ENCODE results near the gene NCK1. TPM values are rescaled to one million over a fixed set of nuclear protein-coding genes. Genes with fewer than 3 reads are reported as not detected.

NCK1 gene
- total RNA-seq, 2 experiments from 2014 or later, result 31.9 to 34.7 TPM

DNA sequence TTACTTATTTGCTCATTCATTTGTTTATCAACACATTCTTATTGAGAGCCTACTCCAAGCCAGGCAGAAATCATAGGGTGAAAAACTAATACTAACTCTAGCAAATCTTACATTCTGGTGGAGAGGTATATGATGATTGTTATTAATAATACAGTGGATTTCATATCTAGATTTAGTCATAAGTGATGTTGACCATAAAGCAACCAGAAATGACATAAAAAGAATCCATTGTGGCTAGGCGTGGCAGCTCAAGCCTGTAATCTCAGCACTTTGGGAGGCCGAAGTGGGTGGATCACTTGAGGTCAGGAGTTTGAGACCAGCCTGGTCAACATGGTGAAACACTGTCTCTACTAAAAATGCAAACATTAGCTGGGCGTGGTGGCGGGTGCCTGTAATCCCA is 69.6 kb downstream of the NCK1 start:
- H3K36me3 Mint-ChIP-seq (ENCODE audit: low read depth), result peaks cover 51% of the 10 kb centered on the region
- no peaks in the 10 kb centered on the region for H3K27me3 Mint-ChIP-seq
- CTCF ChIA-PET, result no interaction called here
- ATAC-seq, result no peak
- H3K4me1 Mint-ChIP-seq (ENCODE audit: low read depth), result peaks cover 62% of the 10 kb centered on the region
- intact Hi-C loops (cut with micrococcal nuclease), result no loop called here
- no peak overlapping the region for H3K27ac Mint-ChIP-seq
- no peak for DNase-seq
- POLR2A ChIA-PET, result interaction anchor here (1.1 kb wide), 1 partner anchor 179 kb away, joined by 3 read pairs; the partner anchor contains the start of gene STAG1
- no peak overlapping the region for H3K4me3 Mint-ChIP-seq
- TF ChIP-seq, protein P1, sequence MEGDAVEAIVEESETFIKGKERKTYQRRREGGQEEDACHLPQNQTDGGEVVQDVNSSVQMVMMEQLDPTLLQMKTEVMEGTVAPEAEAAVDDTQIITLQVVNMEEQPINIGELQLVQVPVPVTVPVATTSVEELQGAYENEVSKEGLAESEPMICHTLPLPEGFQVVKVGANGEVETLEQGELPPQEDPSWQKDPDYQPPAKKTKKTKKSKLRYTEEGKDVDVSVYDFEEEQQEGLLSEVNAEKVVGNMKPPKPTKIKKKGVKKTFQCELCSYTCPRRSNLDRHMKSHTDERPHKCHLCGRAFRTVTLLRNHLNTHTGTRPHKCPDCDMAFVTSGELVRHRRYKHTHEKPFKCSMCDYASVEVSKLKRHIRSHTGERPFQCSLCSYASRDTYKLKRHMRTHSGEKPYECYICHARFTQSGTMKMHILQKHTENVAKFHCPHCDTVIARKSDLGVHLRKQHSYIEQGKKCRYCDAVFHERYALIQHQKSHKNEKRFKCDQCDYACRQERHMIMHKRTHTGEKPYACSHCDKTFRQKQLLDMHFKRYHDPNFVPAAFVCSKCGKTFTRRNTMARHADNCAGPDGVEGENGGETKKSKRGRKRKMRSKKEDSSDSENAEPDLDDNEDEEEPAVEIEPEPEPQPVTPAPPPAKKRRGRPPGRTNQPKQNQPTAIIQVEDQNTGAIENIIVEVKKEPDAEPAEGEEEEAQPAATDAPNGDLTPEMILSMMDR (IDR thresholded peaks at IDR 0.05), result no peak
- H3K9me3 Mint-ChIP-seq, result peaks cover 3% of the 10 kb centered on the region

DNA sequence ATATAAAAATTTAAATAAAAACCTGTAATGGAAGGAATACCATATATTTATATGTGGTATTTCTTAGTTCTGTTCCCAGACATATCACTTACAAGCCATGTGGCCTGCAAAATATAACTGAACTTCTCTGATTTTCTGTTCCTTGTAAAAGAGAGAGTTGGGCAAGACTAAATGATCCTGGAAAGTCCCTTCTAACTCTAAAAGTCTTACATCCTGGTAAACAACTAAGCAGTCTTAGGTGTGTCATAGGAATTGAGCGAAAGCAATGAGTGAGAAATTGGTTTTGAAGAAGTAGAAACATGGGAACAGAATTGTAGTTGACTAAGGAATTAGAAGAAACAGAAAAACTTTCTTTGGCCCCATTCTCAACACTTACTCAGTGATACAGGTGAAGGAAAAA is 70.5 kb downstream of the NCK1 start:
- TF ChIP-seq, protein P1 (IDR thresholded peaks at IDR 0.05), result no peak
- Mint-ChIP-seq H3K27me3 (no peaks in the 10 kb centered on the region), H3K9me3 (peaks cover 8% of the 10 kb centered on the region), H3K27ac (peak overlapping the region; percentile 31), H3K36me3 (ENCODE audit: low read depth) (peaks cover 56% of the 10 kb centered on the region), H3K4me1 (ENCODE audit: low read depth) (peaks cover 64% of the 10 kb centered on the region), H3K4me3 (no peak overlapping the region)
- DNase-seq (no peak), ATAC-seq (peak; percentile 63)
- ChIA-PET CTCF (interaction anchor here (0.9 kb wide), 1 partner anchor 81 kb away, joined by 3 read pairs; no protein-coding TSS in a partner anchor), POLR2A (no interaction called here)
- intact Hi-C loops (cut with micrococcal nuclease), result no loop called here

DNA sequence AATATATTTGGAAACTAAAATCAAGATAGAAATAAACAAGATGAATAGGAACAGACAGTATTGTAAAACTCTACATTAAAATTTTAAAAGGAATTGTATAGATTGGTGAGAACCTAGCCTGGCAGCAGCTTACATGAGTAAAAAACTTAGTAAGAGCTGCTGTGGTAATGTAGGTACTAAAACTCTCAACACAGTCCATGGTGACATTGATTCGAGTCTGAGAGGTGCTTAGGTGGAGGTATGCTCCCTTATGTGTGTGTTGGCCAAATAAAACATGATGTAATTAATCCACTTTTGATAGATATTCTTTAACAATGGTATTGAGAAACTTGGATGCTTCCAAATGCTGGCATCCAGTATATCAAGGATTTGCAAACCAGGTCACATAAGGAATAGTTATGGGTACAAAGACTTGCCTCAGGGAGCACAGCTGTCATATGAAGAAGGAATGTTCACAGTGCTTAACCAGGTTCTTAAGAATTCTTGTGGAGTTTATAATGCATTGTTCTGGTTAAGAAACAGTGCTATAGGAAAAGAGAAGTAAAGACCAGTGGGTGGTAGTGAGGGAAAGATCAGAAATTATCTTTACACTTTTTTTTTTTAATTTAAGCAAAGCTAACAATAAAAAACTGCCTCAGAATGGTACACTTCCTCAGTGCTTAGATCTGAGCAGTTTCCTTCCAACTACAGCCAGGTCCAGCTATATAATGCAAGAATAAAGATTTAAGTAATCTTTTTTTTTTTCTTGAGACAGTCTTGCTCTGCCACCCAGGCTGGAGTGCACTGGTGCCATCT is 71.2 kb downstream of the NCK1 start:
- ATAC-seq, result no peak
- Mint-ChIP-seq H3K4me1 (ENCODE audit: low read depth) (peaks cover 64% of the 10 kb centered on the region), H3K27ac (peak overlapping the region; percentile 55), H3K4me3 (no peak overlapping the region), H3K36me3 (ENCODE audit: low read depth) (peaks cover 53% of the 10 kb centered on the region), H3K27me3 (no peaks in the 10 kb centered on the region), H3K9me3 (peaks cover 10% of the 10 kb centered on the region)
- TF ChIP-seq, protein P1 (IDR thresholded peaks at IDR 0.05), result no peak
- POLR2A ChIA-PET, result no interaction called here
- no peak for DNase-seq
- CTCF ChIA-PET, result interaction anchor here (0.9 kb wide), 1 partner anchor 80 kb away, joined by 3 read pairs; no protein-coding TSS in a partner anchor
- intact Hi-C loops (cut with micrococcal nuclease), result no loop called here

DNA sequence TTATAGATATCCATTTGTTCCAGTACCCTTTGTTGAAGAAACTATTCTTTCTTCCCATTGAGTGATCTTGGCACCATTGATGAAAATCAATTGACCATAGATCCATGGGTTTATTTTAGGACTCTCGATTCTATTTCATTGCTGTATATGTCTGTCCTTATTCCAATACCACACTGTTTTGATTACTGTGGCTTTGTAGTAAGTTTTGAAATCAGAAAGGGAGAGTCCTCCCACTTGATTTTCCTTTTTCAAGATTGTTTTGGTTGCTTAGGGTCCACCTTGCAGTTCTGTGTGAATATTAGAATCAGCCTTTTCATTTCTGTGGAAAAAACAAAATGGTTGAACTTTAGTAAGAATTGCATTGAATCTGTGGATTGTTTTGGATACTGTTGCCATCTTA is 75.2 kb downstream of the NCK1 start:
- TF ChIP-seq, protein P1 (IDR thresholded peaks at IDR 0.05), result no peak
- ChIA-PET POLR2A (no interaction called here), CTCF (interaction anchor here (1.9 kb wide), 1 partner anchor 77 kb away, joined by 7 read pairs; no protein-coding TSS in a partner anchor)
- H3K27ac Mint-ChIP-seq, result no peak overlapping the region
- no peak overlapping the region for H3K4me3 Mint-ChIP-seq
- ATAC-seq, result no peak
- intact Hi-C loops (cut with micrococcal nuclease), result no loop called here
- H3K36me3 Mint-ChIP-seq (ENCODE audit: low read depth), result peaks cover 41% of the 10 kb centered on the region
- peaks cover 72% of the 10 kb centered on the region for H3K4me1 Mint-ChIP-seq (ENCODE audit: low read depth)
- DNase-seq, result no peak
- peaks cover 10% of the 10 kb centered on the region for H3K9me3 Mint-ChIP-seq
- H3K27me3 Mint-ChIP-seq, result no peaks in the 10 kb centered on the region

DNA sequence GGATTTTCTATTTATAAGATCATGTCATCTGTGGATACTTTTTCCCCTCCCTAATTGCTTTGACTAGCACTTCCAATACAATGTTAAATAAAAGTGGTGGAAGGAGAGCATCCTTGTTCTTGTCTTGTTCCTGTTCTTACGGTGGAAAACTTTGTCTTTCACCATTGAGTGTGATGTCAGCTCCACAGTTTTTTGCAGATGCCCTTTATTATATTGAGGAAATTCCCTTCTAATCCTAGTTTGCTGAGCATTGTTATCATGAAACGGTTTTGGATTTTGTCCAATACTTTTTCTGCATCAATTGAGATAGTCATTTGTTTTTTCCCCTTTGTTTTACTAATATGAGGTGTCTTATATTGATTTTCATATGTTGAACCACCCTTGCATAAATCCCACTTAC is 75.8 kb downstream of the NCK1 start:
- H3K9me3 Mint-ChIP-seq, result peaks cover 10% of the 10 kb centered on the region
- H3K4me1 Mint-ChIP-seq (ENCODE audit: low read depth), result peaks cover 73% of the 10 kb centered on the region
- H3K27ac Mint-ChIP-seq, result no peak overlapping the region
- ATAC-seq, result no peak
- H3K4me3 Mint-ChIP-seq, result no peak overlapping the region
- TF ChIP-seq, protein P1 (IDR thresholded peaks at IDR 0.05), result no peak
- H3K36me3 Mint-ChIP-seq (ENCODE audit: low read depth), result peaks cover 45% of the 10 kb centered on the region
- POLR2A ChIA-PET, result no interaction called here
- intact Hi-C loops (cut with micrococcal nuclease), result no loop called here
- CTCF ChIA-PET, result interaction anchor here (1.4 to 1.9 kb wide), 2 partner anchors 76 to 185 kb away, joined by 3 to 7 read pairs; partner anchors contain the start of gene STAG1
- DNase-seq, result no peak
- H3K27me3 Mint-ChIP-seq, result no peaks in the 10 kb centered on the region
